GM23338 (cell line): ENCODE measurements around the gene MPV17. TPM values are rescaled to one million over a fixed set of nuclear protein-coding genes. Genes with fewer than 3 reads are reported as not detected.

ENCODE experiments used
- ATAC-seq: fragments of 200-7000 bp; cut with Tn5 transposase; 3 replicates; pipeline ENCODE4 v1.9.1; 2020
- DNase-seq: peaks from one replicate; pipeline ENCODE4 v3.0.0-alpha.2; 2015; ENCODE audit warnings: low spot score
- H2AFZ ChIP-seq: fragments of 200-600 bp; sonication (generic); 2 replicates; pipeline ENCODE4 v1.8.0; 2016; ENCODE audit warnings: antibody characterized with exemption, mild to moderate bottlenecking, moderate library complexity
- H3F3A ChIP-seq: fragments of 200-600 bp; sonication (generic); replicated peaks from 2 replicates; pipeline ENCODE4 v1.8.0; 2017; ENCODE audit warnings: antibody characterized with exemption, mixed run types, low read depth
- H3K27ac ChIP-seq: fragments of 200-600 bp; sonication (generic); 2 replicates; pipeline ENCODE4 v1.6.1; 2016; ENCODE audit warnings: low read depth
- H3K27me3 ChIP-seq: fragments of 200-600 bp; sonication (generic); 2 replicates; pipeline ENCODE4 v1.8.0; 2016; ENCODE audit warnings: mild to moderate bottlenecking, mixed run types, moderate library complexity; ENCODE audit not compliant: insufficient read depth
- H3K36me3 ChIP-seq: fragments of 200-600 bp; sonication (generic); 2 replicates; pipeline ENCODE4 v1.8.0; 2016; ENCODE audit warnings: mild to moderate bottlenecking; ENCODE audit not compliant: insufficient read depth
- H3K4me1 ChIP-seq: fragments of 200-600 bp; sonication (generic); 2 replicates; pipeline ENCODE4 v1.8.0; 2016; ENCODE audit warnings: mild to moderate bottlenecking, moderate library complexity; ENCODE audit not compliant: insufficient read depth
- H3K4me2 ChIP-seq: fragments of 200-600 bp; sonication (generic); 2 replicates; pipeline ENCODE4 v1.7.1; 2017; ENCODE audit warnings: mixed run types
- H3K4me3 ChIP-seq: fragments of 200-600 bp; sonication (generic); 2 replicates; pipeline ENCODE4 v1.6.1; 2016; ENCODE audit warnings: mixed run types
- H3K79me2 ChIP-seq: fragments of 200-600 bp; sonication (generic); replicated peaks from 2 replicates; pipeline ENCODE4 v1.8.0; 2017; ENCODE audit warnings: mild to moderate bottlenecking; ENCODE audit not compliant: insufficient read depth
- H3K9me2 ChIP-seq: fragments of 200-600 bp; sonication (generic); 2 replicates; pipeline ENCODE4 v1.8.0; 2017; ENCODE audit not compliant: insufficient read depth
- H4K20me1 ChIP-seq: fragments of 200-600 bp; sonication (generic); replicated peaks from 2 replicates; pipeline ENCODE4 v1.8.0; 2017; ENCODE audit warnings: mild to moderate bottlenecking; ENCODE audit not compliant: insufficient read depth
- H3K27ac Mint-ChIP-seq: 2 replicates; pipeline ENCODE4 v1.8.0; 2020; ENCODE audit warnings: inconsistent platforms, mild to moderate bottlenecking, moderate library complexity, mixed read lengths
- H3K27me3 Mint-ChIP-seq: 3 replicates; pipeline ENCODE4 v1.8.0; 2022; ENCODE audit warnings: low read depth, mild to moderate bottlenecking, moderate library complexity, mixed read lengths, inconsistent platforms; ENCODE audit not compliant: insufficient read depth, poor library complexity
- H3K36me3 Mint-ChIP-seq: 3 replicates; pipeline ENCODE4 v1.8.0; 2021; ENCODE audit warnings: low read depth, mild to moderate bottlenecking, inconsistent platforms, moderate library complexity, mixed read lengths
- H3K4me1 Mint-ChIP-seq: 3 replicates; pipeline ENCODE4 v1.8.0; 2020; ENCODE audit warnings: mild to moderate bottlenecking, inconsistent platforms, mixed read lengths
- H3K4me3 Mint-ChIP-seq: 3 replicates; pipeline ENCODE4 v1.8.0; 2021; ENCODE audit warnings: moderate library complexity, mild to moderate bottlenecking, inconsistent platforms, mixed read lengths
- H3K9me3 Mint-ChIP-seq: 3 replicates; pipeline ENCODE4 v1.8.0; 2020; ENCODE audit warnings: moderate library complexity, mild to moderate bottlenecking, inconsistent platforms, mixed read lengths
- CREB1 ChIP-seq: fragments of 250-450 bp; sonication (Bioruptor Pico); IDR thresholded peaks from 2 replicates; pipeline ENCODE4 v1.5.0; 2020; ENCODE audit warnings: low read depth, mild to moderate bottlenecking, moderate library complexity
- CTCF ChIP-seq, 2 experiments: fragments of 200-600 bp in 1 of 2; sonication (generic) in 1 of 2; conservative IDR thresholded peaks; 2 replicates each; pipeline versions ENCODE4 v1.5.1 to v1.6.1; 2016 to 2017; ENCODE audit warnings: antibody characterized with exemption in 2 of 2, low read depth in 2 of 2, mild to moderate bottlenecking in 2 of 2, moderate library complexity in 1 of 2
- EZH2phosphoT487 ChIP-seq: fragments of 200-600 bp; sonication (generic); IDR thresholded peaks from one replicate; pipeline ENCODE4 v1.8.1; 2018; ENCODE audit warnings: antibody characterized with exemption; ENCODE audit not compliant: unreplicated experiment
- NANOG ChIP-seq: IDR thresholded peaks from 2 replicates; pipeline ENCODE4 v1.6.1; 2016; ENCODE audit warnings: antibody characterized with exemption, borderline replicate concordance
- STAT1 ChIP-seq: IDR thresholded peaks from one replicate; pipeline ENCODE4 v1.6.1; 2016; ENCODE audit warnings: antibody characterized with exemption; ENCODE audit not compliant: unreplicated experiment
- ZNF114 ChIP-seq: fragments of 250-450 bp; sonication (Bioruptor Pico); IDR thresholded peaks from 2 replicates; pipeline ENCODE4 v1.5.0; 2020; ENCODE audit warnings: mild to moderate bottlenecking, moderate library complexity
- ZNF462 ChIP-seq: fragments of 250-450 bp; sonication (Bioruptor Pico); IDR thresholded peaks from 2 replicates; pipeline ENCODE4 v1.5.0; 2020; ENCODE audit warnings: mild to moderate bottlenecking, moderate library complexity
- polyA plus RNA-seq: library from polyadenylated mRNA; unstranded; fragments of >200 nt; fragmentation: Nextera tagmentation; extraction: Ambion mirVana; gene quantifications from 2 replicates; pipeline ENCODE4 v1.2.1, GENCODE V29; 2016
- total RNA-seq: library from RNA; depleted of rRNA; stranded (reverse); fragments of >200 nt; shearing (Covaris generic); gene quantifications from 2 replicates; pipeline ENCODE4 v1.2.3, GENCODE V29; 2014
- TF ChIP-seq, protein P1 (sequence below): IDR thresholded peaks from 2 replicates; pipeline ENCODE4 v1.6.1; 2016; ENCODE audit warnings: antibody characterized with exemption

The MPV17 gene
- total and polyA plus RNA-seq, 2 experiments from 2014 or later, result 52.5 to 94.2 TPM

- TF ChIP-seq ZNF462 (CRISPR knock-in tag) (no peak), CREB1 (CRISPR knock-in tag) (no peak), EZH2phosphoT487 (no peak), ZNF114 (CRISPR knock-in tag) (no peak)
These were observed 32.3 kb downstream of the MPV17 start (continued) for GRCh38 chr2:27290549-27290948.

- Histone ChIP-seq H3F3A (peaks cover 4% of the 10 kb centered on the region; the same call in 1 of the 2 replicates), H3K4me2 (no peak overlapping the region), H3K79me2 (no peaks in the 10 kb centered on the region), H3K4me3 (no peak overlapping the region), H3K27me3 (no peaks in the 10 kb centered on the region), H3K27ac (no peak overlapping the region), H4K20me1 (no peaks in the 10 kb centered on the region), H3K36me3 (no peaks in the 10 kb centered on the region), H3K4me1 (peaks cover 15% of the 10 kb centered on the region), H3K9me2 (peaks cover 4% of the 10 kb centered on the region; the same call in 1 of the 2 replicates), H2AFZ (no peak overlapping the region)
- H3K36me3 Mint-ChIP-seq, result no peaks in the 10 kb centered on the region
- H3K4me1 Mint-ChIP-seq, result peaks cover 31% of the 10 kb centered on the region
- H3K27ac Mint-ChIP-seq, result no peak overlapping the region
- no peaks in the 10 kb centered on the region for H3K9me3 Mint-ChIP-seq
- DNase-seq, result no peak
- no peak for ATAC-seq
- peaks cover 2% of the 10 kb centered on the region for H3K27me3 Mint-ChIP-seq
- H3K4me3 Mint-ChIP-seq, result no peak overlapping the region
- TF ChIP-seq CTCF (conservative IDR thresholded peaks at IDR 0.05; ENCODE audit: low read depth in 2 of 2) (no peak), NANOG (no peak), EZH2phosphoT487 (no peak), STAT1 (no peak)
- TF ChIP-seq, protein P1, sequence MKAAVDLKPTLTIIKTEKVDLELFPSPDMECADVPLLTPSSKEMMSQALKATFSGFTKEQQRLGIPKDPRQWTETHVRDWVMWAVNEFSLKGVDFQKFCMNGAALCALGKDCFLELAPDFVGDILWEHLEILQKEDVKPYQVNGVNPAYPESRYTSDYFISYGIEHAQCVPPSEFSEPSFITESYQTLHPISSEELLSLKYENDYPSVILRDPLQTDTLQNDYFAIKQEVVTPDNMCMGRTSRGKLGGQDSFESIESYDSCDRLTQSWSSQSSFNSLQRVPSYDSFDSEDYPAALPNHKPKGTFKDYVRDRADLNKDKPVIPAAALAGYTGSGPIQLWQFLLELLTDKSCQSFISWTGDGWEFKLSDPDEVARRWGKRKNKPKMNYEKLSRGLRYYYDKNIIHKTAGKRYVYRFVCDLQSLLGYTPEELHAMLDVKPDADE, result no peak
These were observed 34.3 kb downstream of the MPV17 start for GRCh38 chr2:27288610-27289009.
